ENCODE data around the gene COX6A2.

COX6A2 gene

GRCh38 chr16:31461921-31462804, 34.0 kb upstream of the COX6A2 start:
- DNase-seq (ENCODE audit: low spot score), result no peak
- Histone ChIP-seq H3K4me3 (no peak overlapping the region), H3K27ac (no peak overlapping the region)
- TF ChIP-seq, protein P1, sequence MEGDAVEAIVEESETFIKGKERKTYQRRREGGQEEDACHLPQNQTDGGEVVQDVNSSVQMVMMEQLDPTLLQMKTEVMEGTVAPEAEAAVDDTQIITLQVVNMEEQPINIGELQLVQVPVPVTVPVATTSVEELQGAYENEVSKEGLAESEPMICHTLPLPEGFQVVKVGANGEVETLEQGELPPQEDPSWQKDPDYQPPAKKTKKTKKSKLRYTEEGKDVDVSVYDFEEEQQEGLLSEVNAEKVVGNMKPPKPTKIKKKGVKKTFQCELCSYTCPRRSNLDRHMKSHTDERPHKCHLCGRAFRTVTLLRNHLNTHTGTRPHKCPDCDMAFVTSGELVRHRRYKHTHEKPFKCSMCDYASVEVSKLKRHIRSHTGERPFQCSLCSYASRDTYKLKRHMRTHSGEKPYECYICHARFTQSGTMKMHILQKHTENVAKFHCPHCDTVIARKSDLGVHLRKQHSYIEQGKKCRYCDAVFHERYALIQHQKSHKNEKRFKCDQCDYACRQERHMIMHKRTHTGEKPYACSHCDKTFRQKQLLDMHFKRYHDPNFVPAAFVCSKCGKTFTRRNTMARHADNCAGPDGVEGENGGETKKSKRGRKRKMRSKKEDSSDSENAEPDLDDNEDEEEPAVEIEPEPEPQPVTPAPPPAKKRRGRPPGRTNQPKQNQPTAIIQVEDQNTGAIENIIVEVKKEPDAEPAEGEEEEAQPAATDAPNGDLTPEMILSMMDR (IDR thresholded peaks at IDR 0.05), result no peak

GRCh38 chr16:31461201-31461920, 33.2 kb upstream of the COX6A2 start:
- no peak overlapping the region for H3K27ac ChIP-seq
- DNase-seq (ENCODE audit: low spot score), result no peak
- TF ChIP-seq, protein P1 (IDR thresholded peaks at IDR 0.05), result no peak

DNA sequence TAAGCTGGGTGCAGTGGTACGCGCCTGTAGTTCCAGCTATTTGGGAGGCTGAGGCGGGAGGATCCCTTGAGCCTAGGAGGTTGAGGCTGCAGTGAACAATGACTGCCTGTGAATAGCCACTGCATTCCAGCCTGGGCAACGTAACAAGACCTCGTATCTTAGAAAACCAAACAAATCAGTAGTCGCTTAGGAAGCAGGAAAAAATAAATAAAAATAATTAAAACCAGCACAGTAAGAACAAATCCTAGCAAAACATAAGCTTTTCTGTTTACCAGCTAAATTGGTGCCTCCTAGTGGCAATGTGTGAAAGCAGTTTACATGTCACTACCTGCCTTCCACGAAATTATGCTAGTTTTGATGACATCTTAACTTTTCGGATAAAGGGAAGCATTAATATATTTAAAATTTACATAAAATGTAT, 32.4 kb upstream of the COX6A2 start:
- peak overlapping the region; percentile 77 for H3K4me3 ChIP-seq
- TF ChIP-seq, protein P1 (IDR thresholded peaks at IDR 0.05), result peak; percentile 42
- DNase-seq (ENCODE audit: low spot score), result no peak
- H3K27ac ChIP-seq, result peak overlapping the region; percentile 90 to 98

More at GRCh38 chr16:31461201-31461920, 33.2 kb upstream of the COX6A2 start:
- H3K4me3 ChIP-seq, result no peak overlapping the region

GRCh38 chr16:31459687-31460581, 31.8 kb upstream of the COX6A2 start:
- DNase-seq (ENCODE audit: low spot score), result peak; percentile 100
- TF ChIP-seq, protein P1 (IDR thresholded peaks at IDR 0.05), result no peak
- Histone ChIP-seq H3K4me3 (peak overlapping the region; percentile 77), H3K27ac (peak overlapping the region; percentile 90 to 98)

GRCh38 chr16:31458844-31459686, 30.9 kb upstream of the COX6A2 start, which contains the start of gene ARMC5:
TSS of gene ARMC5 (plus strand) at chr16:31459501. CDS start at chr16:31459525, 24 bp downstream.
- Histone ChIP-seq H3K4me3 (peak within 1 kb of the TSS; percentile 77), H3K27ac (peak within 1 kb of the TSS; percentile 90 to 98)
- peak; percentile 98 for DNase-seq (ENCODE audit: low spot score)
- TF ChIP-seq, protein P1 (IDR thresholded peaks at IDR 0.05), result peak; percentile 18

Data from coronary artery (tissue), 2 donors.